ENCODE results near the gene ATP10B. TPM values are rescaled to one million over a fixed set of nuclear protein-coding genes. Genes with fewer than 3 reads are reported as not detected.

Gene ATP10B
- total and polyA plus RNA-seq, 2 experiments from 2014 or later = not detected

GRCh38 chr5:160668356-160668755 is 183.7 kb downstream of the ATP10B start:
- no peaks in the 10 kb centered on the region for H3K36me3 ChIP-seq (ENCODE audit: low read depth)
- no peaks in the 10 kb centered on the region for H3K79me2 ChIP-seq (ENCODE audit: insufficient read depth)
- H2AFZ ChIP-seq = no peak overlapping the region
- H3K4me1 ChIP-seq (ENCODE audit: insufficient read depth) = no peaks in the 10 kb centered on the region
- H3K9me2 ChIP-seq (ENCODE audit: insufficient read depth) = no peaks in the 10 kb centered on the region
- no peaks in the 10 kb centered on the region for H4K20me1 ChIP-seq (ENCODE audit: insufficient read depth)
- in situ Hi-C loops (cut with MboI) = no loop called here
- no peaks in the 10 kb centered on the region for H3F3A ChIP-seq (ENCODE audit: insufficient read depth)
- no peak for TF ChIP-seq EZH2phosphoT487 (IDR thresholded peaks at IDR 0.05; ENCODE audit: insufficient read depth, low read depth)
- TF ChIP-seq EZH2 (IDR thresholded peaks at IDR 0.05; ENCODE audit: insufficient read depth, poor library complexity, severe bottlenecking) = no peak
- H3K27me3 ChIP-seq (replicated peaks; ENCODE audit: insufficient read depth) = no peaks in the 10 kb centered on the region
- DNase-seq = no peak
- H3K27ac ChIP-seq = no peak overlapping the region
- H3K9ac ChIP-seq = no peak overlapping the region
- no peak overlapping the region for H3K4me2 ChIP-seq (ENCODE audit: unreplicated experiment)
- no peaks in the 10 kb centered on the region for H3K9me3 ChIP-seq (ENCODE audit: low read depth)
- 52% methylated on average over 2 of the region's 2 CpGs for WGBS, 2 experiments (ENCODE audit: low coverage in 1 of 2, low lambda C conversion rate in 2 of 2, missing lambda C conversion rate in 2 of 2)
- H3K4me3 ChIP-seq = no peak overlapping the region

- Histone ChIP-seq H3K9ac (no peak overlapping the region), H3K4me2 (ENCODE audit: unreplicated experiment) (no peak overlapping the region), H2AFZ (no peak overlapping the region), H3K4me1 (ENCODE audit: insufficient read depth) (no peaks in the 10 kb centered on the region), H3K27me3 (replicated peaks; ENCODE audit: insufficient read depth) (no peaks in the 10 kb centered on the region), H3K9me2 (ENCODE audit: insufficient read depth) (no peaks in the 10 kb centered on the region), H3K36me3 (ENCODE audit: low read depth) (no peaks in the 10 kb centered on the region), H3K9me3 (ENCODE audit: low read depth) (no peaks in the 10 kb centered on the region), H3K4me3 (no peak overlapping the region), H3K79me2 (ENCODE audit: insufficient read depth) (no peaks in the 10 kb centered on the region), H4K20me1 (ENCODE audit: insufficient read depth) (no peaks in the 10 kb centered on the region), H3F3A (ENCODE audit: insufficient read depth) (no peaks in the 10 kb centered on the region), H3K27ac (no peak overlapping the region)
- DNase-seq = no peak
- in situ Hi-C loops (cut with MboI) = no loop called here
- no peak for TF ChIP-seq EZH2 (IDR thresholded peaks at IDR 0.05; ENCODE audit: insufficient read depth, poor library complexity, severe bottlenecking)
- TF ChIP-seq EZH2phosphoT487 (IDR thresholded peaks at IDR 0.05; ENCODE audit: insufficient read depth, low read depth) = no peak
- WGBS, 2 experiments (ENCODE audit: low coverage in 1 of 2, low lambda C conversion rate in 2 of 2, missing lambda C conversion rate in 2 of 2) = 37 to 39% methylated on average over 5 of the region's 5 CpGs
Measured at GRCh38 chr5:160667160-160667559, 184.9 kb downstream of the ATP10B start.

- Histone ChIP-seq H3K27me3 (replicated peaks; ENCODE audit: insufficient read depth) (no peaks in the 10 kb centered on the region), H3K9me2 (ENCODE audit: insufficient read depth) (no peaks in the 10 kb centered on the region), H3F3A (ENCODE audit: insufficient read depth) (no peaks in the 10 kb centered on the region), H4K20me1 (ENCODE audit: insufficient read depth) (no peaks in the 10 kb centered on the region), H2AFZ (no peak overlapping the region), H3K4me2 (ENCODE audit: unreplicated experiment) (no peak overlapping the region), H3K9me3 (ENCODE audit: low read depth) (no peaks in the 10 kb centered on the region), H3K9ac (no peak overlapping the region), H3K4me1 (ENCODE audit: insufficient read depth) (no peaks in the 10 kb centered on the region), H3K36me3 (ENCODE audit: low read depth) (no peaks in the 10 kb centered on the region), H3K79me2 (ENCODE audit: insufficient read depth) (no peaks in the 10 kb centered on the region), H3K4me3 (no peak overlapping the region), H3K27ac (no peak overlapping the region)
- TF ChIP-seq EZH2 (IDR thresholded peaks at IDR 0.05; ENCODE audit: insufficient read depth, poor library complexity, severe bottlenecking) (no peak), EZH2phosphoT487 (IDR thresholded peaks at IDR 0.05; ENCODE audit: insufficient read depth, low read depth) (no peak)
- in situ Hi-C loops (cut with MboI) = no loop called here
- WGBS, 2 experiments (ENCODE audit: low coverage in 1 of 2, low lambda C conversion rate in 2 of 2, missing lambda C conversion rate in 2 of 2) = 9 to 11% methylated on average over 3 of the region's 3 CpGs
- DNase-seq = no peak
Measured at GRCh38 chr5:160665460-160665859, 186.6 kb downstream of the ATP10B start.

GRCh38 chr5:160660132-160660531 is 191.9 kb downstream of the ATP10B start:
- Histone ChIP-seq H3K36me3 (ENCODE audit: low read depth) (no peaks in the 10 kb centered on the region), H3K27ac (no peak overlapping the region), H3K9me3 (ENCODE audit: low read depth) (no peaks in the 10 kb centered on the region), H3K4me1 (ENCODE audit: insufficient read depth) (no peaks in the 10 kb centered on the region), H3F3A (ENCODE audit: insufficient read depth) (no peaks in the 10 kb centered on the region), H4K20me1 (ENCODE audit: insufficient read depth) (no peaks in the 10 kb centered on the region), H3K4me2 (ENCODE audit: unreplicated experiment) (no peak overlapping the region), H3K4me3 (no peak overlapping the region), H3K79me2 (ENCODE audit: insufficient read depth) (no peaks in the 10 kb centered on the region), H3K9me2 (ENCODE audit: insufficient read depth) (no peaks in the 10 kb centered on the region), H3K27me3 (replicated peaks; ENCODE audit: insufficient read depth) (no peaks in the 10 kb centered on the region), H2AFZ (no peak overlapping the region), H3K9ac (no peak overlapping the region)
- TF ChIP-seq EZH2 (IDR thresholded peaks at IDR 0.05; ENCODE audit: insufficient read depth, poor library complexity, severe bottlenecking) = no peak
- no peak for TF ChIP-seq EZH2phosphoT487 (IDR thresholded peaks at IDR 0.05; ENCODE audit: insufficient read depth, low read depth)
- in situ Hi-C loops (cut with MboI) = no loop called here
- WGBS, 2 experiments (ENCODE audit: low coverage in 1 of 2, low lambda C conversion rate in 2 of 2, missing lambda C conversion rate in 2 of 2) = 0 to 4% methylated on average over 1 of the region's 1 CpG
- DNase-seq = no peak

Measured in GM23248 (cell line).